ENCODE data around the gene RAD51B.

DNA sequence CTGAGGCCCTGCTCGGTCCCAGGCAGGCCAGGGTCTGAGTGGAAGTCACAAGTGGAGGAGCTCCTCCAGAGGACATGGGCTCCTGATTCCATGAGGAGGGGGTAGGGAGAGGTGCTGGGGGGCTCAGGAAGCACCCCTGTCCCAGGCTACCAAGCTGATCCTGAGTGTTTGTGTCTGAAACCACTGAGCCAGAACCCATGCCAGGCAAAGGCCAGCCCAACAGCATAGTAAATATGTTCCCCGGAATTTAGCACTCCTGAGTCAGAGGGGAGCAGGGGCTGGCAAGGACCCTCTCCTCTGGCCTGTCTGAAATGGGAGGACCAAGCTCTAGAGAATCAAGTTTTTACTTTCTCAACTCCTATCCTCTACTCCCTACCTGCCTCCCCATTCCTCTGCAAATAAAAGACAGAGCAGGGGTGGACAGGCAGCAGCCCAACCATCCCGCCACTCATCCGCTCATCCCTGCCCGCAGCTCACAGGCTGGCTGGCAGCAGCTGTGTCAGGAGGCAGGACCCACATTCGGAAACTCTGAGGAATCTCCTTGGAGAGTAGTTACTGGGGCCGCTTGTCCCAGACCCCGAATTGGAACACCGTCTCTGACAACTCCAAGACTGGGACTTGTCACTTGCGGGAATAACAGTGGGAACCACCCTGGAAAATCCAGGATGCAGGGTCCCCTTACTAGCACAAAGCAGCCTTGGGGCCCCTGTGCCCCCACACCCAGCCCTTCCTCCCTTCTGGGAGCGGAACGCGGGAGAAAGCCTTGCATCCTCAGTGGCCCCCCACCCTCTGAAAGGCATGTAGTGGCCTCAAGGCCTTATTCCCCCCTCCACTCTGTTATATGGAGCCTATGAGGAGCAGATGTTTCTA lies 870.7 kb downstream of the RAD51B start:
- no peak for TF ChIP-seq POLR2A (IDR thresholded peaks at IDR 0.05; ENCODE audit: low read depth, low read length)
- no peak for TF ChIP-seq POLR2AphosphoS5 (IDR thresholded peaks at IDR 0.05; ENCODE audit: low read depth, low read length)

Measured in GM12892 (cell line).